Natural killer cell (primary cell): ENCODE data around the gene LSM3. TPM values are rescaled to one million over a fixed set of nuclear protein-coding genes. Genes with fewer than 3 reads are reported as not detected.

Source experiments
- ATAC-seq, 3 donors: fragments of 150-1000 bp in 2 of 3; fragments of 200-7000 bp in 1 of 3; cut with Tn5 transposase; 1 replicate in 1 of 3; 2 replicates in 2 of 3; pipeline ENCODE4 v1.10.0; 2021; ENCODE audit warnings: mild to moderate bottlenecking in 2 of 3, moderate library complexity in 2 of 3
- DNase-seq, 2 donors: peaks; one replicate each; pipeline versions ENCODE4 v3.0.0 to v3.0.0-alpha.2; 2013 to 2021; ENCODE audit warnings: mixed read lengths in 1 of 2
- H3K27ac ChIP-seq: one replicate; pipeline ENCODE4 v1.5.1; 2013; ENCODE audit warnings: mild to moderate bottlenecking, low read length
- H3K27me3 ChIP-seq: one replicate; pipeline ENCODE4 v1.6.1; 2013; ENCODE audit warnings: low read length; ENCODE audit not compliant: control insufficient read depth, insufficient read depth
- H3K36me3 ChIP-seq: one replicate; pipeline ENCODE4 v1.6.1; 2013; ENCODE audit warnings: low read length; ENCODE audit not compliant: control insufficient read depth, insufficient read depth
- H3K4me1 ChIP-seq: one replicate; pipeline ENCODE4 v1.6.1; 2013; ENCODE audit warnings: low read length; ENCODE audit not compliant: control insufficient read depth, insufficient read depth
- H3K4me3 ChIP-seq: one replicate; pipeline ENCODE4 v1.5.1; 2013; ENCODE audit warnings: low read length
- H3K9me3 ChIP-seq: one replicate; pipeline ENCODE4 v1.6.1; 2013; ENCODE audit warnings: low read length; ENCODE audit not compliant: control insufficient read depth, insufficient read depth
- H3K27ac Mint-ChIP-seq, 2 donors: one replicate each; pipeline ENCODE4 v1.8.0; 2022; ENCODE audit warnings: mild to moderate bottlenecking in 2 of 2, mixed read lengths in 2 of 2, moderate library complexity in 1 of 2
- H3K27me3 Mint-ChIP-seq, 2 donors: one replicate each; pipeline ENCODE4 v1.8.0; 2022; ENCODE audit warnings: low read depth in 2 of 2, mixed read lengths in 2 of 2
- H3K36me3 Mint-ChIP-seq: one replicate; pipeline ENCODE4 v1.8.0; 2022; ENCODE audit warnings: mixed read lengths
- H3K4me1 Mint-ChIP-seq, 2 donors: one replicate each; pipeline ENCODE4 v1.8.0; 2022; ENCODE audit warnings: mixed read lengths in 2 of 2
- H3K4me3 Mint-ChIP-seq: one replicate; pipeline ENCODE4 v1.8.0; 2022; ENCODE audit warnings: mild to moderate bottlenecking, moderate library complexity, mixed read lengths
- H3K9me3 Mint-ChIP-seq, 2 donors: one replicate each; pipeline ENCODE4 v1.8.0; 2022; ENCODE audit warnings: mixed read lengths in 2 of 2
- CTCF ChIP-seq: fragments of 200-600 bp; IDR thresholded peaks from one replicate; pipeline ENCODE4 v1.8.0; 2022; ENCODE audit warnings: antibody characterized with exemption
- WGBS: methylation state at CpG from one replicate; pipeline ENCODE4 v1.1.7; 2013; ENCODE audit warnings: missing lambda C conversion rate; ENCODE audit not compliant: insufficient coverage; 5-methylcytosine and 5-hydroxymethylcytosine counted together
- intact Hi-C: fragments of 100-400 bp; cut with micrococcal nuclease; formaldehyde crosslinking; loops from one replicate; pipeline ENCODE4 v1.14.2; 2022
- total RNA-seq, 4 donors: library from RNA; stranded (reverse); fragments of 120-200 nt in 1 of 4; gene quantifications; one replicate each; pipeline versions ENCODE4 v1.2.3 to v1.2.4, GENCODE V29; 2013 to 2022

Gene LSM3
- total RNA-seq, 3 donors from 2014 or later (not counting 1 experiment from before 2014, with no cell fraction given) = 7.6 to 9.1 (median 8.9) TPM

- Histone ChIP-seq H3K27me3 (no peaks in the 10 kb centered on the region), H3K4me3 (no peak overlapping the region), H3K36me3 (no peaks in the 10 kb centered on the region), H3K9me3 (no peaks in the 10 kb centered on the region), H3K4me1 (no peaks in the 10 kb centered on the region), H3K27ac (no peak overlapping the region)
- no peak for TF ChIP-seq CTCF
- Mint-ChIP-seq H3K27me3 (peaks cover 8 to 38% of the 10 kb centered on the region in 2 donors), H3K4me1 (no peaks in the 10 kb centered on the region), H3K9me3 (no peaks in the 10 kb centered on the region), H3K36me3 (no peaks in the 10 kb centered on the region), H3K27ac (no peak overlapping the region), H3K4me3 (no peak overlapping the region)
- intact Hi-C loops = no loop called here
- DNase-seq (no peak), ATAC-seq (no peak)
These were observed 60.3 kb downstream of the LSM3 start for GRCh38 chr3:14238930-14239329.

DNA sequence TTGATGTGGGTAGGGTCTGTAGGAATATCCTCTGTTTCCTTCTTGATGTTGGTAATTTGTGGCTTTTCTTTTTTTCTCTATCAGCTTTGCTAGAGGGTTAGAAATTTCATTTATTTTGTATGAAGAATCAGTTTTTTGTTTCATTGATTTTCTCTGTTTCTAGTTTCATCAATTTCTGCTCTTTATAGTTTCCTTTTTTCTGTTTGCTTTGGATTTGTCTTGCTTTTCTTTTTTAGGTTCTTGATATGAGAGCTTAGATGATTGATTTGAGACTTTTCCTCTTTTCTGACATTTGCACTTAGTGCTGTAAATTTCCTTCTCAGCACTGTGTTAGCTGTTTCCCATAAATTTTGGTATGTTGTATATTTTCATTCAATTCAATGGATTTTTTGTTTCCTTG, 61.3 kb downstream of the LSM3 start:
- no peaks in the 10 kb centered on the region for H3K4me1 Mint-ChIP-seq
- peaks cover 11 to 31% of the 10 kb centered on the region in 2 donors for H3K27me3 Mint-ChIP-seq
- H3K4me3 Mint-ChIP-seq = no peak overlapping the region
- Histone ChIP-seq H3K4me3 (no peak overlapping the region), H3K27me3 (no peaks in the 10 kb centered on the region), H3K27ac (no peak overlapping the region), H3K4me1 (no peaks in the 10 kb centered on the region), H3K9me3 (no peaks in the 10 kb centered on the region), H3K36me3 (no peaks in the 10 kb centered on the region)
- intact Hi-C loops = no loop called here
- DNase-seq (no peak), ATAC-seq (no peak)
- H3K27ac Mint-ChIP-seq = no peak overlapping the region
- TF ChIP-seq CTCF = no peak
- no peaks in the 10 kb centered on the region for H3K9me3 Mint-ChIP-seq
- H3K36me3 Mint-ChIP-seq = no peaks in the 10 kb centered on the region

DNA sequence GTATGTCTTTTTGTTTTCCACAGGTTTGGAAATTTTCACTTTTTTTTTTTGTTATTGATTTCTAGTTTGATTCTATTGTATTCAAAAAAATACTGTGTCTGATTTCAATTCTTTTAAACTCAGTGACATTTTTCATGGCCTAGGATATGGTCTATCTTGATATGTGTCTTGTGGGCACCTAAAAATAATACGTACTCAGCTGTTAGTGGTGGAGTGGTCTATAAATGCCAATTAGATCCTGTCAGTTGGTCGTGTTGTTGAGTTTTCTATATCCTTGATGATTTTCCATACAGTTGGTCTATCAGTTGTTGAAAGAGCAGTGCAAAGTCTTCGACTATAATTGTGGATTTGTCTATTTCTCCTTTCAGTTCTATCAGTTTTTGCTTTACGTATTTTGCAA, 61.7 kb downstream of the LSM3 start:
- H3K36me3 Mint-ChIP-seq = no peaks in the 10 kb centered on the region
- H3K27ac Mint-ChIP-seq = no peak overlapping the region
- no peaks in the 10 kb centered on the region for H3K27me3 ChIP-seq
- H3K27me3 Mint-ChIP-seq = peaks cover 11 to 31% of the 10 kb centered on the region in 2 donors
- no peak for DNase-seq
- WGBS = 70% methylated on average over 4 of the region's 4 CpGs
- H3K36me3 ChIP-seq = no peaks in the 10 kb centered on the region
- H3K4me1 ChIP-seq = no peaks in the 10 kb centered on the region
- no peak overlapping the region for H3K4me3 Mint-ChIP-seq
- H3K9me3 Mint-ChIP-seq = no peaks in the 10 kb centered on the region
- H3K27ac ChIP-seq = no peak overlapping the region
- intact Hi-C loops = no loop called here
- no peak for TF ChIP-seq CTCF
- H3K4me1 Mint-ChIP-seq = no peaks in the 10 kb centered on the region
- no peak overlapping the region for H3K4me3 ChIP-seq
- ATAC-seq = no peak
- H3K9me3 ChIP-seq = no peaks in the 10 kb centered on the region

DNA sequence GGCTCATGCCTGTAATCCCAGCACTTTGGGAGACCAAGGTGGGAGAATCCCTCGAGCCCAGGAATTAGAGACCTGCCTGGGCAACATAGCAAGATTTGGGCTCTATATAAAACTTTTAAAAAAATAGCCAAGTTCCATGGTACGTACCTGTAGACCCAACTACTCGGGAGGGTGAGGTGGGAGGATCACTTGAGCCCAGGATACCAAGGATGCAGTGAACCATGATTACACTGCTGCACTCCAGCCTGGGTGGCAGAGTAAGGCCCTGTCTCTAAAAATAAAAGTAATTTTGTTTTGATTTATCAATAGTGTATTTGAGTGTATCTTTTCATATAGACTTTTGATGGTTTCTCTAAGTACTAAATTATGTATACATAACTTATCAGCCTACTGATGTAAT, 63.1 kb downstream of the LSM3 start:
- H3K27me3 Mint-ChIP-seq = peaks cover 9 to 23% of the 10 kb centered on the region in 2 donors
- intact Hi-C loops = no loop called here
- no peaks in the 10 kb centered on the region for H3K4me1 Mint-ChIP-seq
- H3K27ac ChIP-seq = no peak overlapping the region
- no peaks in the 10 kb centered on the region for H3K27me3 ChIP-seq
- H3K36me3 ChIP-seq = no peaks in the 10 kb centered on the region
- no peaks in the 10 kb centered on the region for H3K9me3 Mint-ChIP-seq
- H3K4me3 Mint-ChIP-seq = no peak overlapping the region
- no peaks in the 10 kb centered on the region for H3K9me3 ChIP-seq
- no peak for TF ChIP-seq CTCF
- no peak overlapping the region for H3K4me3 ChIP-seq
- no peaks in the 10 kb centered on the region for H3K36me3 Mint-ChIP-seq
- WGBS = 92% methylated on average over 3 of the region's 3 CpGs
- ATAC-seq (no peak), DNase-seq (no peak)
- H3K4me1 ChIP-seq = no peaks in the 10 kb centered on the region
- H3K27ac Mint-ChIP-seq = no peak overlapping the region
